Measurements from ENCODE around the gene TPPP2. TPM values are rescaled to one million over a fixed set of nuclear protein-coding genes. Genes with fewer than 3 reads are reported as not detected.

Gene TPPP2
- total RNA-seq, 6 donors from 2014 or later: not detected

DNA sequence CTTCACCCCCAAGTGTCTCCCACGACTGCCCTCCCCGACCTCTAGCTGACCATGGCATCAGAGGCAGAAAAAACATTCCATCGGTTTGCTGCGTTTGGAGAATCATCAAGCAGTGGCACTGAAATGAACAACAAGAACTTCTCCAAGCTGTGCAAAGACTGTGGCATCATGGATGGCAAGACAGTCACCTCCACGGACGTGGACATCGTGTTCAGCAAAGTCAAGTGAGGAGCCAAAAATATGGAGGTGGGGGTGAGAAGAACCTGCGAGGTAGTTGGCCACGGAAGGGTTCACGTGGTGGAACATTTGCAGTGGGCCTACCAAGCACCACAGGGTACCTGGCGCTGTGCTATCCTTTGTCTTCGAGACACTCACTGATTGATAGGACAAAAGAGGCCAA is 514 bp downstream of the TPPP2 start:
- H3K36me3 ChIP-seq: no peaks in the 10 kb centered on the region
- ATAC-seq (ENCODE audit: low FRiP score in 2 of 2) (no peak), DNase-seq (no peak)
- peaks cover 4 to 12% (median 9%) of the 10 kb centered on the region in 4 donors for H3K4me1 ChIP-seq
- no peak overlapping the region for H3K4me3 ChIP-seq
- TF ChIP-seq, protein P1, sequence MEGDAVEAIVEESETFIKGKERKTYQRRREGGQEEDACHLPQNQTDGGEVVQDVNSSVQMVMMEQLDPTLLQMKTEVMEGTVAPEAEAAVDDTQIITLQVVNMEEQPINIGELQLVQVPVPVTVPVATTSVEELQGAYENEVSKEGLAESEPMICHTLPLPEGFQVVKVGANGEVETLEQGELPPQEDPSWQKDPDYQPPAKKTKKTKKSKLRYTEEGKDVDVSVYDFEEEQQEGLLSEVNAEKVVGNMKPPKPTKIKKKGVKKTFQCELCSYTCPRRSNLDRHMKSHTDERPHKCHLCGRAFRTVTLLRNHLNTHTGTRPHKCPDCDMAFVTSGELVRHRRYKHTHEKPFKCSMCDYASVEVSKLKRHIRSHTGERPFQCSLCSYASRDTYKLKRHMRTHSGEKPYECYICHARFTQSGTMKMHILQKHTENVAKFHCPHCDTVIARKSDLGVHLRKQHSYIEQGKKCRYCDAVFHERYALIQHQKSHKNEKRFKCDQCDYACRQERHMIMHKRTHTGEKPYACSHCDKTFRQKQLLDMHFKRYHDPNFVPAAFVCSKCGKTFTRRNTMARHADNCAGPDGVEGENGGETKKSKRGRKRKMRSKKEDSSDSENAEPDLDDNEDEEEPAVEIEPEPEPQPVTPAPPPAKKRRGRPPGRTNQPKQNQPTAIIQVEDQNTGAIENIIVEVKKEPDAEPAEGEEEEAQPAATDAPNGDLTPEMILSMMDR (IDR thresholded peaks at IDR 0.05): no peak
- TF ChIP-seq POLR2AphosphoS5 (IDR thresholded peaks at IDR 0.05) (no peak), EP300 (IDR thresholded peaks at IDR 0.05) (no peak), POLR2A (IDR thresholded peaks at IDR 0.05) (no peak)
- H3K27ac ChIP-seq: no peak overlapping the region
- no peaks in the 10 kb centered on the region for H3K27me3 ChIP-seq
- WGBS, 2 donors: 82 to 90% methylated on average over 12 of the region's 12 CpGs
- H3K9me3 ChIP-seq: no peaks in the 10 kb centered on the region

DNA sequence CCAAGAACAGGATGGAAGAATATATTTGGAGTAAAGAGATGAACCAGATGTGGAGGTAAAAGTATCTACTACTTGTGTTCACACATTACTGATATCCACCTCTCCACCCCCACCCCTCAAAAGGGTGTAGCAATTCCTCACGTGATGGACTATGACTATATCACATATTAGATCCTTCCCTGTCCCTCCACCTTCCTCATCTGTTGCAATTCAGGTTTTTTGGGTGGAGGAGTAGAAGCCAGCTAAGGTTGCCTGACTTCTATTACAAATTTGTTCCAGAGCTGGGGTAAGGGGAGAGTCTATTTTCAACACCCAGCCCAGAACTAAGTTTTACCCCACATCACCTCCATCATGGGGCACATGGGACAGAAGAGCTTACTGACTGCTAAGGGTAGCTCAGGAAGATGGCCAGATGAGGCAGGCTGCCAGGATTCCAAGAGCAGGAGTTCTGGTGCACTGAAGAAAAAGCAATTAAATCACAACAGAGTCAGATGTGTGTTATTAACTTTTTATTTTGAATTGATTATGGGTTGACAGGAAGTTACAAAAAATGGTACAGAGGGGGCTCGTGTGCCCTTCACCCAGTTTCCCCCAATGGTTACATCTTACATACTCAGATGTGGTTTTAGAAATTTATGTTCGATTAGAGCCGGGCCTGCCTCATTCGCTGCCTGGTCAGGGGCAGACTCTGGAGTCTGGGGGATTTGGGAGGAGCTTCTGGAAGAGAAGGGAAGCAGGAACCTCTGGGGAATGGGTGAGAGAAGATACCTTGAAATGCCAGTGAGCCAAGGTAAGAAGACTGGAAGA is 2.5 kb downstream of the TPPP2 start:
- Histone ChIP-seq H3K27ac (no peak overlapping the region), H3K9me3 (no peaks in the 10 kb centered on the region), H3K36me3 (no peaks in the 10 kb centered on the region), H3K4me1 (no peaks in the 10 kb centered on the region), H3K4me3 (no peak overlapping the region), H3K27me3 (no peaks in the 10 kb centered on the region)
- ATAC-seq (ENCODE audit: low FRiP score in 2 of 2): no peak
- WGBS, 2 donors: 74 to 83% methylated on average over 5 of the region's 5 CpGs
- TF ChIP-seq POLR2AphosphoS5 (IDR thresholded peaks at IDR 0.05) (no peak), POLR2A (IDR thresholded peaks at IDR 0.05) (no peak), EP300 (IDR thresholded peaks at IDR 0.05) (no peak)
- TF ChIP-seq, protein P1 (IDR thresholded peaks at IDR 0.05): no peak
- peak in 1 of 2 donors; percentile 3 for DNase-seq

DNA sequence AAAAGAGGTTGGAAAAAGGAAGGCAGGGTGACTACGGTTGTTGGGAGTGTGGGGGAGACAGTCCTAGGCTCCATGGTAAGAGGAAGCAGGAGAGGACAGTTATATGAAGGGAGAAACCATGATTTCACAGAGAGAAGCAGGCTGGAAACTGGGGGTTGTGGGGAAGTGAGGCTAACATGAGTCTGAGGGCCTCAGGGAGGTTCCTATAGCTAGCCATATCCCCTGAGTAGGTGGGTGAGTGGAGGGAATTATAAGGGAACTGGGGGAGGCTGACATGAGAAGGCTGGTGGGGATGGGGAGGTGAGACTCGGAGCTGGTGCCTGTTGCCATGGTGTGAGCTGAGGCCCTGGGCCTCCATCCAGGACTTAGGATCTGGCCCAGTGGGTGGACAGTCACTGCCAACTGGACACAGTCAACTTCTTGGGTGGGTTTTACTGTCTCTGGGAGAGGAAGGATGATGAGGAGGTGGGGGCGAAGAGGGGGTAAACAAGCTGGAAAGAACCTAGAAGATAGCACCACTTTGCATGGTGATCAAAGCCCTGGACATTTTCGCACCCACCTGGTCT is 3.2 kb downstream of the TPPP2 start:
- peaks cover 0 to 2% (median under 1%) of the 10 kb centered on the region in 4 donors for H3K4me1 ChIP-seq
- no peak overlapping the region for H3K4me3 ChIP-seq
- no peaks in the 10 kb centered on the region for H3K36me3 ChIP-seq
- ATAC-seq (ENCODE audit: low FRiP score in 2 of 2): no peak
- TF ChIP-seq, protein P1 (IDR thresholded peaks at IDR 0.05): no peak
- TF ChIP-seq EP300 (IDR thresholded peaks at IDR 0.05) (no peak), POLR2A (IDR thresholded peaks at IDR 0.05) (no peak), POLR2AphosphoS5 (IDR thresholded peaks at IDR 0.05) (no peak)
- H3K27me3 ChIP-seq: no peaks in the 10 kb centered on the region
- DNase-seq: peak in 1 of 2 donors; percentile 17
- WGBS, 2 donors: 88 to 96% methylated on average over 4 of the region's 4 CpGs
- H3K9me3 ChIP-seq: no peaks in the 10 kb centered on the region
- no peak overlapping the region for H3K27ac ChIP-seq

DNA sequence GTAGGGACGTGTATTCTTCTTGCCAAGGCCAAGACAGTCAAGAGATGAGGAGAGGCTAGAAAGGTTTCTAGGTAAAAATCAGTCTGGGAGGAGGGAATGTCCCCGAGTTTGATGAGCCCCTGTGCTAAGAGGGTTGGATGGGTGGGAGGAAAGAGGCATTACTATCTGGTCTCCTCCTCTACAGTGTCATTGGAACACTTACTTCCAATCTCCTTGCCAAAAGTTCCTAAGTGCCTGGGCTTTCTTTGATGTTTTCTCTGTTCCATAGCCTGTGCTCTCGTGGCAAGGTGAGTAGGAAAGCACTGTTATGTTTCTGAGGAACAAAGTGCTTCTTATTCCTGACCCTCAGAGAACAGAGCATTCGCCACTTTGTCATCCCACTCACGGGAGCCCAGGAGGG is 4.7 kb downstream of the TPPP2 start, which contains the start of gene RNASE13:
RNASE13 (minus strand) TSS at position 101 of the 400 bp plus-strand sequence. CDS start 519 bp downstream, outside the sequence.
- Histone ChIP-seq H3K27me3 (no peaks in the 10 kb centered on the region), H3K4me1 (peaks cover 12 to 17% (median 14%) of the 10 kb centered on the region in 4 donors), H3K36me3 (no peaks in the 10 kb centered on the region), H3K9me3 (no peaks in the 10 kb centered on the region), H3K4me3 (no peak within 1 kb of the TSS), H3K27ac (no peak within 1 kb of the TSS)
- DNase-seq (no peak), ATAC-seq (ENCODE audit: low FRiP score in 2 of 2) (no peak)
- TF ChIP-seq, protein P1 (IDR thresholded peaks at IDR 0.05): no peak
- TF ChIP-seq POLR2AphosphoS5 (IDR thresholded peaks at IDR 0.05): no peak
- TF ChIP-seq EP300 (IDR thresholded peaks at IDR 0.05): no peak
- WGBS, 2 donors: 80 to 90% methylated on average over 5 of the region's 5 CpGs
